IMR-90 (cell line): ENCODE measurements around the gene SMARCA4. TPM values are rescaled to one million over a fixed set of nuclear protein-coding genes. Genes with fewer than 3 reads are reported as not detected.

Experiments
- ATAC-seq: fragments of 200-7000 bp; cut with Tn5 transposase; 2 replicates; pipeline ENCODE4 v1.9.1; 2020; ENCODE audit warnings: low read depth, mild to moderate bottlenecking, moderate library complexity
- BruUV-seq: library from RNA; stranded (reverse); fragments of 400-500 nt; replicated peaks from 2 replicates; lab custom pipeline; 2021; lab: Mats Ljungman, UMichigan
- CTCF ChIA-PET: fragments of 300-600 bp; formaldehyde crosslinking; extraction: SDS; loops from one replicate; lab custom pipeline; 2021; ENCODE audit warnings: antibody characterized with exemption; lab: Yijun Ruan, JAX
- POLR2A ChIA-PET: fragments of 300-600 bp; sonication (Branson Sonifier 250); formaldehyde crosslinking; loops from one replicate; lab custom pipeline; 2022; ENCODE audit warnings: antibody characterized with exemption; ENCODE audit not compliant: unreplicated experiment; lab: Charles Lee
- DNase-seq: peaks from one replicate; pipeline ENCODE4 v3.0.0; 2013
- H2AFZ ChIP-seq: replicated peaks from 2 replicates; pipeline ENCODE3; 2013; ENCODE audit warnings: low read length, mild to moderate bottlenecking; ENCODE audit not compliant: poor library complexity
- H2AK5ac ChIP-seq: 2 replicates; pipeline ENCODE4 v1.6.1; 2013; ENCODE audit warnings: low read depth, low read length, inconsistent platforms
- H2AK9ac ChIP-seq: replicated peaks from 2 replicates; pipeline ENCODE3; 2013; ENCODE audit warnings: mild to moderate bottlenecking, low read depth, low read length, moderate library complexity; ENCODE audit not compliant: poor library complexity
- H2BK120ac ChIP-seq: 2 replicates; pipeline ENCODE4 v1.6.1; 2013; ENCODE audit warnings: low read depth, low read length, inconsistent platforms
- H2BK15ac ChIP-seq: 3 replicates; pipeline ENCODE4 v1.6.1; 2013; ENCODE audit warnings: low read depth, low read length, inconsistent platforms
- H2BK20ac ChIP-seq: 2 replicates; pipeline ENCODE4 v1.6.1; 2013; ENCODE audit warnings: low read depth, mild to moderate bottlenecking, inconsistent platforms, low read length, moderate library complexity
- H2BK5ac ChIP-seq: 2 replicates; pipeline ENCODE4 v1.6.1; 2013; ENCODE audit warnings: mild to moderate bottlenecking, low read depth, low read length, inconsistent platforms; ENCODE audit not compliant: poor library complexity, severe bottlenecking
- H3K14ac ChIP-seq: replicated peaks from 2 replicates; pipeline ENCODE4 v1.6.1; 2013; ENCODE audit warnings: low read depth, low read length, inconsistent platforms
- H3K18ac ChIP-seq: 2 replicates; pipeline ENCODE4 v1.6.1; 2013; ENCODE audit warnings: low read depth, low read length, control low read depth
- H3K23ac ChIP-seq: 2 replicates; pipeline ENCODE4 v1.6.1; 2013; ENCODE audit warnings: low read depth, low read length, inconsistent platforms
- H3K27ac ChIP-seq: 2 replicates; pipeline ENCODE4 v1.5.1; 2013; ENCODE audit warnings: mild to moderate bottlenecking, control low read depth, low read length; ENCODE audit not compliant: insufficient read depth
- H3K27me3 ChIP-seq: 2 replicates; pipeline ENCODE4 v1.6.1; 2013; ENCODE audit warnings: low read length; ENCODE audit not compliant: control insufficient read depth, insufficient read depth
- H3K36me3 ChIP-seq: 2 replicates; pipeline ENCODE4 v1.6.1; 2013; ENCODE audit warnings: low read length, mixed read lengths; ENCODE audit not compliant: control insufficient read depth, insufficient read depth
- H3K4ac ChIP-seq: 2 replicates; pipeline ENCODE4 v1.6.1; 2013; ENCODE audit warnings: low read depth, low read length, inconsistent platforms
- H3K4me1 ChIP-seq: 2 replicates; pipeline ENCODE4 v1.6.1; 2013; ENCODE audit warnings: low read length, mixed read lengths; ENCODE audit not compliant: control insufficient read depth, insufficient read depth
- H3K4me2 ChIP-seq: 2 replicates; pipeline ENCODE4 v1.6.1; 2013; ENCODE audit warnings: low read depth, mild to moderate bottlenecking, control low read depth, low read length, moderate library complexity
- H3K4me3 ChIP-seq: 2 replicates; pipeline ENCODE4 v1.5.1; 2013; ENCODE audit warnings: low read depth, mild to moderate bottlenecking, control low read depth, low read length, moderate library complexity; ENCODE audit not compliant: insufficient read depth
- H3K56ac ChIP-seq: 2 replicates; pipeline ENCODE4 v1.6.1; 2013; ENCODE audit warnings: low read length, inconsistent platforms; ENCODE audit not compliant: insufficient read depth; ENCODE audit errors: extremely low read depth
- H3K79me1 ChIP-seq, 2 experiments: 2 replicates each; pipeline ENCODE4 v1.6.1; 2013; ENCODE audit warnings: low read length in 2 of 2, inconsistent platforms in 1 of 2, low read depth in 1 of 2
- H3K9ac ChIP-seq: 2 replicates; pipeline ENCODE4 v1.6.1; 2013; ENCODE audit warnings: low read depth, low read length, control low read depth
- H3K9me1 ChIP-seq: 2 replicates; pipeline ENCODE4 v1.6.1; 2013; ENCODE audit warnings: low read length, inconsistent platforms; ENCODE audit not compliant: insufficient read depth
- H3K9me3 ChIP-seq: 2 replicates; pipeline ENCODE4 v1.6.1; 2013; ENCODE audit warnings: low read length; ENCODE audit not compliant: control insufficient read depth, insufficient read depth
- H4K20me1 ChIP-seq: 2 replicates; pipeline ENCODE4 v1.6.1; 2013; ENCODE audit warnings: low read length, inconsistent platforms; ENCODE audit not compliant: insufficient read depth
- H4K5ac ChIP-seq: 2 replicates; pipeline ENCODE4 v1.6.1; 2013; ENCODE audit warnings: mild to moderate bottlenecking, low read depth, low read length, control low read depth
- H4K8ac ChIP-seq, 2 experiments: 2 replicates each; pipeline ENCODE4 v1.6.1; 2013; ENCODE audit warnings: low read depth in 2 of 2, low read length in 2 of 2, control low read depth in 1 of 2, inconsistent platforms in 1 of 2
- H4K91ac ChIP-seq: 2 replicates; pipeline ENCODE4 v1.6.1; 2013; ENCODE audit warnings: low read depth, low read length, inconsistent platforms; ENCODE audit not compliant: insufficient read depth
- MAZ ChIP-seq: IDR thresholded peaks from 2 replicates; pipeline ENCODE4 v1.6.1; 2012; ENCODE audit warnings: low read depth, mild to moderate bottlenecking, low read length, improper control_type of control experiment, moderate library complexity, borderline replicate concordance
- MXI1 ChIP-seq: IDR thresholded peaks from 2 replicates; pipeline ENCODE4 v1.6.1; 2012; ENCODE audit warnings: low read depth, mild to moderate bottlenecking, low read length, moderate library complexity, borderline replicate concordance
- RAD21 ChIP-seq: IDR thresholded peaks from 2 replicates; pipeline ENCODE4 v1.6.1; 2012; ENCODE audit warnings: low read length, improper control_type of control experiment
- RCOR1 ChIP-seq: IDR thresholded peaks from 2 replicates; pipeline ENCODE4 v1.6.1; 2012; ENCODE audit warnings: mild to moderate bottlenecking, low read length, improper control_type of control experiment; ENCODE audit not compliant: insufficient replicate concordance
- RFX5 ChIP-seq: IDR thresholded peaks from 2 replicates; pipeline ENCODE4 v1.8.0; 2012; ENCODE audit warnings: low read depth, mild to moderate bottlenecking, low read length, moderate library complexity
- WGBS, 2 experiments: methylation state at CpG; one replicate each; pipeline versions ENCODE4 v1.1.5 to v1.1.7; 2013; ENCODE audit warnings: missing lambda C conversion rate in 2 of 2; ENCODE audit not compliant: insufficient read length in 1 of 2; ENCODE audit errors: extremely low coverage in 2 of 2; 5-methylcytosine and 5-hydroxymethylcytosine counted together
- dilution Hi-C: fragments of 300-500 bp; cut with HindIII; formaldehyde crosslinking; loops from one replicate; pipeline ENCODE4 v1.14.3; 2018; ENCODE audit warnings: low sequenced_read_pairs; ENCODE audit not compliant: unreplicated experiment
- in situ Hi-C: fragments of 300-500 bp; cut with MboI; formaldehyde crosslinking; loops from 3 replicates; pipeline ENCODE4 v1.14.3; 2019; ENCODE audit warnings: low sequenced_read_pairs, inconsistent platforms, mixed read lengths
- intact Hi-C: fragments of 100-400 bp; cut with micrococcal nuclease; formaldehyde crosslinking; loops from 2 replicates; pipeline ENCODE4 v1.10.0; 2022
- polyA plus RNA-seq, 3 experiments: library from polyadenylated mRNA; depleted of rRNA; stranded (reverse); fragments of >200 nt; gene quantifications; 2 replicates each; pipeline ENCODE4 v1.2.3, GENCODE V29; 2012; ENCODE audit warnings: low replicate concordance in 1 of 3
- total RNA-seq: library from RNA; depleted of rRNA; stranded (reverse); fragments of >200 nt; gene quantifications from 2 replicates; pipeline ENCODE4 v1.2.3, GENCODE V29; 2012
- TF ChIP-seq, protein P1 (sequence below): fragments of 150-350 bp; IDR thresholded peaks from 2 replicates; pipeline ENCODE4 v1.6.1; 2017; ENCODE audit warnings: mild to moderate bottlenecking, antibody characterized with exemption, low read length, low read depth

SMARCA4 gene
- total and polyA plus RNA-seq, 2 of the 4 experiments (the other 2 are of a cell fraction) = 41.4 to 85.6 TPM

DNA sequence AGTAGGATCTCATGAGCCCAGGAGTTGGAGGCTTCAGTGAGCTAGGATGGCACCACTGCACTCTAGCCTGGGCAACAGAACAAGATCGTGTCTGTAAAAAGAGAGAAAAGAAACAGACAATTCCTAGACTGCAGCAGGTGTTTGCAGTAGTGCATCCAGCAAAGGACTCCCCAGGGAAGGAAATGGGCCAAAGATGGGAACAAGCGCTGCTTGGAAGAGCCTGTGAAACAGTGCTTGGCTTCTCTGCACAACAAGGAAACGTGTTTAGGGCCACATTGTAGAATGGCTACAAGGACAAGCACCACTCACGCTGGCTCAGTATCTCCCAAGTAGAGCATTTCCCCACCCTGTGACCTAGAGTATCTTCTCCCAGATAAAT is 93.0 kb downstream of the SMARCA4 start (continued):
- TF ChIP-seq, protein P1, sequence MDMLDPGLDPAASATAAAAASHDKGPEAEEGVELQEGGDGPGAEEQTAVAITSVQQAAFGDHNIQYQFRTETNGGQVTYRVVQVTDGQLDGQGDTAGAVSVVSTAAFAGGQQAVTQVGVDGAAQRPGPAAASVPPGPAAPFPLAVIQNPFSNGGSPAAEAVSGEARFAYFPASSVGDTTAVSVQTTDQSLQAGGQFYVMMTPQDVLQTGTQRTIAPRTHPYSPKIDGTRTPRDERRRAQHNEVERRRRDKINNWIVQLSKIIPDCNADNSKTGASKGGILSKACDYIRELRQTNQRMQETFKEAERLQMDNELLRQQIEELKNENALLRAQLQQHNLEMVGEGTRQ = no peak
- no peak for TF ChIP-seq RAD21

DNA sequence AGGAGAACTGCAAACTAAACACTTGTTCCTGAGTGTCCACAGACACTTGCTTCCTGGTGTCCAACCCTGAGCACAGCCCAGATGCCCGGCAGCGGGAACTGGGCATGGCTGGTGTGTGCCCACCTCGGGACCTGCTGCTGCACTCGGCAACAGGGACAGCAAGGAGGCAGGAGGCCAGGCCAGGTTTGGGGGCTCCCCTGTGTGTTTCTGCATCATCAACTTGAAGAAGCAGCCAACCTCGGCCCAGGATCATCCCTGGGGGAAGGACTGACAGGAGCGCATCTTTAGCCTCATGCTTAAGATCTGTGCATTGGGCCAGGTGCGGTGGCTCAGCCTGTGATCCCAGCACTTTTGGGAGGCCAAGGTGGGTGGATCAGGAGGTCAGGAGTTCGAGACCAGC is 93.4 kb downstream of the SMARCA4 start:
- Histone ChIP-seq H3K9me1 (0 out of 2 replicates have a peak, but pooled peaks cover 3% of the 10 kb centered on the region), H4K91ac (no peak overlapping the region), H4K20me1 (peaks cover 8% of the 10 kb centered on the region; the same call in 1 of the 2 replicates), H2AK9ac (peak overlapping the region; percentile 24), H3K27ac (no peak overlapping the region), H3K27me3 (no peaks in the 10 kb centered on the region), H3K56ac (no peak overlapping the region), H3K23ac (no peak overlapping the region), H2BK15ac (no peak overlapping the region), H3K79me1 (peaks cover 14 to 60% of the 10 kb centered on the region in 2 experiments), H4K8ac (no peak overlapping the region), H4K5ac (no peak overlapping the region), H3K4me1 (no peaks in the 10 kb centered on the region), H3K4me2 (no peak overlapping the region), H2BK20ac (no peak overlapping the region), H2AFZ (no peak overlapping the region), H3K36me3 (peaks cover 53% of the 10 kb centered on the region), H2AK5ac (no peak overlapping the region), H3K14ac (no peak overlapping the region), H2BK5ac (no peak overlapping the region), H2BK120ac (no peak overlapping the region), H3K9me3 (no peaks in the 10 kb centered on the region), H3K9ac (no peak overlapping the region), H3K18ac (no peak overlapping the region), H3K4me3 (no peak overlapping the region), H3K4ac (no peak overlapping the region)
- CTCF ChIA-PET = no interaction called here
- POLR2A ChIA-PET = no interaction called here
- intact Hi-C loops = no loop called here
- TF ChIP-seq MXI1 (no peak), MAZ (no peak), RAD21 (no peak), RCOR1 (no peak), RFX5 (no peak)
- TF ChIP-seq, protein P1 = no peak
- in situ Hi-C loops = no loop called here
- DNase-seq = no peak
- BruUV-seq = no TSS peak
- WGBS, 2 experiments = 100% methylated on average over 3 of the region's 8 CpGs; no CpG with 5 or more reads in 1 of the 2 experiments
- dilution Hi-C loops = no loop called here
- ATAC-seq = no peak
